H1 (cell line): ENCODE measurements around the gene ACTR2. TPM values are rescaled to one million over a fixed set of nuclear protein-coding genes. Genes with fewer than 3 reads are reported as not detected.

Experiments used
- CTCF ChIA-PET: fragments of 300-600 bp; sonication (Branson Sonifier 250); formaldehyde crosslinking; loops from one replicate; lab custom pipeline; 2021; ENCODE audit not compliant: partially characterized antibody; lab: Charles Lee
- POLR2A ChIA-PET: fragments of 300-600 bp; sonication (Branson Sonifier 250); formaldehyde crosslinking; loops from one replicate; lab custom pipeline; 2021; ENCODE audit warnings: inconsistent platforms; ENCODE audit not compliant: partially characterized antibody; lab: Charles Lee
- DNase-seq, 2 experiments: peaks; one replicate each; pipeline versions ENCODE4 v3.0.0 to v3.0.0-alpha.2; 2010 to 2022; ENCODE audit warnings: low spot score in 2 of 2, low read depth in 1 of 2, mixed read lengths in 1 of 2
- FAIRE-seq: peaks from 2 replicates; lab custom pipeline; 2011; peaks lifted over from hg19 to GRCh38; lab: Jason Lieb, UNC
- H2AFZ ChIP-seq: 2 replicates; pipeline ENCODE4 v1.8.1; 2012; ENCODE audit warnings: low read length, inconsistent platforms
- H2AK5ac ChIP-seq: 2 replicates; pipeline ENCODE4 v1.6.1; 2013; ENCODE audit warnings: low read depth, low read length
- H2BK120ac ChIP-seq: replicated peaks from 2 replicates; pipeline ENCODE3; 2013; ENCODE audit warnings: low read depth, low read length, inconsistent platforms
- H2BK12ac ChIP-seq: 2 replicates; pipeline ENCODE4 v1.6.1; 2013; ENCODE audit warnings: low read depth, low read length
- H2BK15ac ChIP-seq: 2 replicates; pipeline ENCODE4 v1.6.1; 2013; ENCODE audit warnings: low read length
- H2BK20ac ChIP-seq: 2 replicates; pipeline ENCODE4 v1.6.1; 2013; ENCODE audit warnings: low read length
- H2BK5ac ChIP-seq: 2 replicates; pipeline ENCODE4 v1.6.1; 2013; ENCODE audit warnings: low read depth, low read length
- H3K14ac ChIP-seq: 2 replicates; pipeline ENCODE4 v1.6.1; 2013; ENCODE audit warnings: inconsistent platforms; ENCODE audit not compliant: insufficient read length
- H3K18ac ChIP-seq: 2 replicates; pipeline ENCODE4 v1.6.1; 2013; ENCODE audit warnings: low read length; ENCODE audit errors: extremely low read depth
- H3K23ac ChIP-seq: 2 replicates; pipeline ENCODE4 v1.6.1; 2013; ENCODE audit warnings: inconsistent platforms; ENCODE audit not compliant: insufficient read length
- H3K23me2 ChIP-seq: 2 replicates; pipeline ENCODE4 v1.6.1; 2013; ENCODE audit warnings: low read depth, low read length
- H3K27ac ChIP-seq: 2 replicates; pipeline ENCODE4 v1.6.1; 2011; ENCODE audit warnings: low read depth, low read length, inconsistent platforms
- H3K27me3 ChIP-seq, 4 experiments: replicated peaks in 1 of 4; 1 replicate in 1 of 4; 2 replicates in 3 of 4; pipeline versions ENCODE4 v1.6.1 to v1.8.1; 2011 to 2013; ENCODE audit warnings: low read length in 3 of 4, mild to moderate bottlenecking in 3 of 4, inconsistent platforms in 2 of 4, mixed read lengths in 2 of 4, moderate library complexity in 1 of 4; ENCODE audit not compliant: control insufficient read depth in 3 of 4, insufficient read depth in 3 of 4; ENCODE audit errors: extremely low read depth in 1 of 4
- H3K36me3 ChIP-seq, 4 experiments: 2 replicates each; pipeline versions ENCODE4 v1.6.1 to v1.8.1; 2011 to 2013; ENCODE audit warnings: mild to moderate bottlenecking in 4 of 4, low read length in 3 of 4, moderate library complexity in 2 of 4, control low read depth in 1 of 4, inconsistent platforms in 1 of 4; ENCODE audit not compliant: insufficient read depth in 4 of 4, control insufficient read depth in 2 of 4
- H3K4ac ChIP-seq: replicated peaks from 2 replicates; pipeline ENCODE3; 2013; ENCODE audit warnings: low read length, low read depth, mixed read lengths, inconsistent platforms; ENCODE audit not compliant: insufficient read length
- H3K4me1 ChIP-seq, 4 experiments: replicated peaks in 1 of 4; 1 replicate in 1 of 4; 2 replicates in 3 of 4; pipeline versions ENCODE4 v1.6.1 to v1.8.1; 2011 to 2013; ENCODE audit warnings: low read length in 3 of 4, inconsistent platforms in 2 of 4, mixed read lengths in 1 of 4; ENCODE audit not compliant: insufficient read depth in 4 of 4, control insufficient read depth in 3 of 4
- H3K4me2 ChIP-seq, 2 experiments: 2 replicates each; pipeline versions ENCODE4 v1.6.1 to v1.8.1; 2011 to 2013; ENCODE audit warnings: low read depth in 2 of 2, low read length in 2 of 2, control low read depth in 1 of 2, inconsistent platforms in 1 of 2, mild to moderate bottlenecking in 1 of 2; ENCODE audit not compliant: insufficient read depth in 1 of 2
- H3K4me3 ChIP-seq, 4 experiments: fragments of 200-600, 300-600 bp in 1 of 4; sonication (generic), shearing (Covaris generic), sonication (Bioruptor Twin) in 1 of 4; 2 replicates each; pipeline versions ENCODE4 v1.5.1 to v1.8.1; 2011 to 2016; ENCODE audit warnings: low read length in 4 of 4, low read depth in 3 of 4, control low read depth in 2 of 4, inconsistent platforms in 2 of 4, mild to moderate bottlenecking in 2 of 4, mixed read lengths in 1 of 4, moderate library complexity in 1 of 4; ENCODE audit not compliant: insufficient read depth in 2 of 4; ENCODE audit errors: extremely low read depth in 1 of 4
- H3K56ac ChIP-seq: replicated peaks from 2 replicates; pipeline ENCODE3; 2013; ENCODE audit warnings: low read depth, mild to moderate bottlenecking, mixed read lengths, low read length, inconsistent platforms; ENCODE audit not compliant: insufficient read length
- H3K79me1 ChIP-seq: 2 replicates; pipeline ENCODE4 v1.6.1; 2013; ENCODE audit warnings: low read depth, low read length, control low read depth
- H3K79me2 ChIP-seq, 2 experiments: 2 replicates each; pipeline versions ENCODE4 v1.6.1 to v1.8.1; 2012 to 2013; ENCODE audit warnings: low read length in 2 of 2, mild to moderate bottlenecking in 2 of 2, inconsistent platforms in 1 of 2; ENCODE audit not compliant: insufficient read depth in 2 of 2, control insufficient read depth in 1 of 2
- H3K9ac ChIP-seq, 4 experiments: replicated peaks in 1 of 4; 1 replicate in 1 of 4; 2 replicates in 3 of 4; pipeline versions ENCODE4 v1.6.1 to v1.8.1; 2011 to 2013; ENCODE audit warnings: low read depth in 3 of 4, low read length in 3 of 4, control low read depth in 2 of 4, mild to moderate bottlenecking in 2 of 4, moderate library complexity in 2 of 4, inconsistent platforms in 1 of 4; ENCODE audit errors: extremely low read depth in 1 of 4
- H3K9me3 ChIP-seq, 2 experiments: 2 replicates each; pipeline versions ENCODE4 v1.6.1 to v1.8.1; 2012 to 2013; ENCODE audit warnings: mild to moderate bottlenecking in 2 of 2, moderate library complexity in 2 of 2, control low read depth in 1 of 2, inconsistent platforms in 1 of 2, low read depth in 1 of 2, low read length in 1 of 2, mixed read lengths in 1 of 2; ENCODE audit not compliant: insufficient read depth in 2 of 2
- H4K20me1 ChIP-seq, 2 experiments: replicated peaks in 1 of 2; 2 replicates each; pipeline versions ENCODE3 to v1.8.1; 2011 to 2013; ENCODE audit warnings: inconsistent platforms in 2 of 2, low read length in 2 of 2, mild to moderate bottlenecking in 1 of 2; ENCODE audit not compliant: insufficient read depth in 2 of 2, control insufficient read depth in 1 of 2
- H4K5ac ChIP-seq: 2 replicates; pipeline ENCODE4 v1.6.1; 2013; ENCODE audit warnings: low read length, low read depth, mixed read lengths, inconsistent platforms; ENCODE audit not compliant: insufficient read length
- H4K8ac ChIP-seq: 2 replicates; pipeline ENCODE4 v1.8.0; 2013; ENCODE audit warnings: mild to moderate bottlenecking, moderate library complexity, low read length, inconsistent platforms; ENCODE audit not compliant: insufficient read depth; ENCODE audit errors: extremely low read depth
- H4K91ac ChIP-seq: replicated peaks from 2 replicates; pipeline ENCODE3; 2013; ENCODE audit warnings: low read length, mixed read lengths, inconsistent platforms; ENCODE audit not compliant: insufficient read length
- ATF3 ChIP-seq: IDR thresholded peaks from 2 replicates; pipeline ENCODE4 v1.6.1; 2011; ENCODE audit warnings: low read depth, mild to moderate bottlenecking, low read length; ENCODE audit not compliant: insufficient read depth
- CHD2 ChIP-seq: IDR thresholded peaks from 2 replicates; pipeline ENCODE4 v1.6.1; 2012; ENCODE audit warnings: low read length, improper control_type of control experiment
- E2F6 ChIP-seq: IDR thresholded peaks from 2 replicates; pipeline ENCODE4 v1.6.1; 2012; ENCODE audit warnings: inconsistent platforms
- GTF2F1 ChIP-seq: IDR thresholded peaks from 2 replicates; pipeline ENCODE4 v1.6.1; 2012; ENCODE audit warnings: low read depth, low read length, improper control_type of control experiment, borderline replicate concordance
- HDAC6 ChIP-seq: IDR thresholded peaks from one replicate; pipeline ENCODE4 v1.7.1; 2012; ENCODE audit warnings: low read depth, mild to moderate bottlenecking, inconsistent platforms, low read length, moderate library complexity
- MAX ChIP-seq: IDR thresholded peaks from 2 replicates; pipeline ENCODE4 v1.6.1; 2012; ENCODE audit warnings: inconsistent platforms
- NRF1 ChIP-seq: IDR thresholded peaks from 2 replicates; pipeline ENCODE4 v1.6.1; 2011; ENCODE audit warnings: mild to moderate bottlenecking, low read depth, low read length, improper control_type of control experiment
- SIN3A ChIP-seq, 2 experiments: IDR thresholded peaks in 1 of 2; conservative IDR thresholded peaks in 1 of 2; 2 replicates each; pipeline ENCODE4 v1.6.1; 2011 to 2012; ENCODE audit warnings: low read length in 2 of 2, improper control_type of control experiment in 1 of 2, low read depth in 1 of 2, mild to moderate bottlenecking in 1 of 2
- TEAD4 ChIP-seq: IDR thresholded peaks from 2 replicates; pipeline ENCODE4 v1.6.1; 2012; ENCODE audit warnings: low read depth, low read length, inconsistent platforms, mixed read lengths
- YY1 ChIP-seq: IDR thresholded peaks from 2 replicates; pipeline ENCODE4 v1.6.1; 2011; ENCODE audit warnings: low read depth, mild to moderate bottlenecking, low read length
- WGBS, 2 experiments: shearing (Covaris generic) in 1 of 2; methylation state at CpG; one replicate each; pipeline versions ENCODE4 v1.1.6 to v1.1.7; 2013 to 2015; ENCODE audit warnings: low lambda C conversion rate in 2 of 2, mixed read lengths in 2 of 2, inconsistent platforms in 1 of 2, low coverage in 1 of 2, missing lambda C conversion rate in 1 of 2; ENCODE audit not compliant: insufficient replicate concordance in 2 of 2, insufficient coverage in 1 of 2, insufficient read length in 1 of 2; ENCODE audit errors: extremely low coverage in 1 of 2, missing lambda C conversion rate in 1 of 2; 5-methylcytosine and 5-hydroxymethylcytosine counted together
- polyA plus RNA-seq, 7 experiments: library from polyadenylated mRNA; depleted of rRNA in 3 of 7; stranded (reverse) in 5 of 7; unstranded in 2 of 7; fragments of >200 nt in 5 of 7; fragments of 200-250 nt in 2 of 7; gene quantifications; 1 replicate in 5 of 7; 2 replicates in 1 of 7; 4 replicates in 1 of 7; pipeline versions ENCODE4 v1.2.1 to v1.2.3, GENCODE V29; 2011 to 2013; ENCODE audit warnings: missing spikeins in 2 of 7, mixed read lengths in 2 of 7
- total RNA-seq: library from RNA; stranded (reverse); fragmentation: NEBNext Ultra II Directional; extraction: Animal tissue kit (Norgen Biotek cat#: 25700); gene quantifications from 2 replicates; pipeline ENCODE4 v1.2.1, GENCODE V29; 2021

ACTR2 gene
- total and polyA plus RNA-seq, 2 of the 8 experiments (the other 6 are each of a cell fraction or from before 2014, with no cell fraction given), result 28.3 to 171 TPM

- H3K56ac ChIP-seq, result no peak overlapping the region
- no peak overlapping the region for H2AK5ac ChIP-seq
- peaks cover 7% of the 10 kb centered on the region for H3K23me2 ChIP-seq
- H2BK20ac ChIP-seq, result no peak overlapping the region
- no peaks in the 10 kb centered on the region for H3K9me3 ChIP-seq
- no peak overlapping the region for H3K4ac ChIP-seq
- H3K27ac ChIP-seq, result peak overlapping the region; percentile 46; the same call in 1 of the 2 replicates
- peaks cover 0 to 45% of the 10 kb centered on the region in 2 experiments; a peak in 3 of 4 replicates for H3K79me2 ChIP-seq
- 0 out of 2 replicates have a peak overlapping the region, but pooled peaks have one; percentile 10 for H2BK15ac ChIP-seq
- peak overlapping the region; percentile 77 for H4K5ac ChIP-seq
- H2AFZ ChIP-seq, result peak overlapping the region; percentile 99
- H3K4me2 ChIP-seq, result peak overlapping the region; percentile 70 to 92
- no peak for FAIRE-seq
- H4K91ac ChIP-seq, result peak overlapping the region; percentile 89
- H4K8ac ChIP-seq, result peak overlapping the region; percentile 75; the same call in 1 of the 2 replicates
- DNase-seq, result no peak
- H3K23ac ChIP-seq, result no peak overlapping the region
- H3K14ac ChIP-seq, result no peak overlapping the region
- no peak overlapping the region for H2BK12ac ChIP-seq
- POLR2A ChIA-PET, result interaction anchor here (0.6 to 1.8 kb wide), 14 partner anchors 10 to 353 kb away, joined by 3 to 8 read pairs (median 4); partner anchors contain the start of gene RAB1A
- H3K36me3 ChIP-seq, result peaks cover 0 to 3% (median 0%) of the 10 kb centered on the region in 4 experiments; a peak in 1 of 8 replicates
- peaks cover 0 to 3% (median 0%) of the 10 kb centered on the region in 4 experiments; a peak in 1 of 7 replicates for H3K4me1 ChIP-seq
- peaks cover 0 to 2% of the 10 kb centered on the region in 2 experiments for H4K20me1 ChIP-seq
- TF ChIP-seq MAX (peak; percentile 87), GTF2F1 (no peak), E2F6 (peak; percentile 86), NRF1 (no peak), SIN3A (conservative IDR thresholded peaks at IDR 0.05 in 1 of 2, IDR thresholded peaks at IDR 0.05 in 1 of 2; ENCODE audit: low read depth in 1 of 2, low read length in 2 of 2) (no peak), TEAD4 (0 out of 2 replicates have a peak, but pooled peaks have one; percentile 1), YY1 (no peak), HDAC6 (no peak), CHD2 (no peak), ATF3 (no peak)
- TF ChIP-seq, all 59 proteins: peak for 3
- H3K79me1 ChIP-seq, result no peaks in the 10 kb centered on the region
- no peaks in the 10 kb centered on the region for H3K27me3 ChIP-seq
- CTCF ChIA-PET, result interaction anchor here (0.6 to 1.6 kb wide), 6 partner anchors 11 to 362 kb away, joined by 3 to 5 read pairs (median 4); no protein-coding TSS in a partner anchor
- H2BK120ac ChIP-seq, result no peak overlapping the region
- H3K4me3 ChIP-seq, result peak overlapping the region; percentile 85 to 100 (median 97)
- H2BK5ac ChIP-seq, result peak overlapping the region; percentile 91
- H3K9ac ChIP-seq, result peak overlapping the region; percentile 40 to 87 (median 84)
- H3K18ac ChIP-seq, result peak overlapping the region; percentile 98
- WGBS, 2 experiments, result 2% methylated on average over 13 of the region's 13 CpGs; no CpG with 5 or more reads in 1 of the 2 experiments
Measured at GRCh38 chr2:65227020-65227455, 593 bp upstream of the ACTR2 start.
